Measurements from ENCODE around the gene DBH. TPM values are rescaled to one million over a fixed set of nuclear protein-coding genes. Genes with fewer than 3 reads are reported as not detected.

Gene DBH
- polyA plus RNA-seq, 1 donor (not counting 4 experiments of a cell fraction or from before 2014, with no cell fraction given), result not detected

- FAIRE-seq (no peak), DNase-seq (ENCODE audit: low read depth, low spot score) (no peak)
- H2AFZ ChIP-seq (ENCODE audit: control insufficient read depth, low read length), result no peak overlapping the region
- no peak overlapping the region for H3K4me3 ChIP-seq (ENCODE audit: control insufficient read depth in 2 of 3, extremely low read depth in 1 of 3, insufficient read depth in 2 of 3, low read depth in 1 of 3, low read length in 3 of 3)
- dilution Hi-C loops (cut with MboI; ENCODE audit: extremely low pct_ligation_motif_present, low sequenced_read_pairs), result no loop called here
- H3K27me3 ChIP-seq (ENCODE audit: control insufficient read depth, extremely low read depth, insufficient read depth, low read length), result peaks cover 69% of the 10 kb centered on the region
- no peaks in the 10 kb centered on the region for H3K79me2 ChIP-seq (ENCODE audit: control insufficient read depth, insufficient read depth, low read length)
- H3K9me1 ChIP-seq (ENCODE audit: control insufficient read depth, extremely low read depth, insufficient read depth, low read length), result no peaks in the 10 kb centered on the region
- H3K4me1 ChIP-seq (ENCODE audit: control insufficient read depth, extremely low read depth, insufficient read depth, low read length), result no peaks in the 10 kb centered on the region
- H4K20me1 ChIP-seq (ENCODE audit: control insufficient read depth, extremely low read depth, insufficient read depth, low read length), result no peaks in the 10 kb centered on the region
- no peaks in the 10 kb centered on the region for H3K36me3 ChIP-seq (ENCODE audit: control insufficient read depth in 2 of 2, extremely low read depth in 1 of 2, insufficient read depth in 2 of 2, low read length in 2 of 2)
- no peak overlapping the region for H3K27ac ChIP-seq (ENCODE audit: control insufficient read depth, insufficient read depth, low read length)
- H3K9me3 ChIP-seq (ENCODE audit: control insufficient read depth, low read depth, low read length), result no peaks in the 10 kb centered on the region
- no peak overlapping the region for H3K4me2 ChIP-seq (ENCODE audit: control insufficient read depth, extremely low read depth, insufficient read depth, low read depth, low read length)
- no peak overlapping the region for H3K9ac ChIP-seq (ENCODE audit: control insufficient read depth, extremely low read depth, insufficient read depth, low read length)
- TF ChIP-seq EZH2 (IDR thresholded peaks at IDR 0.05; ENCODE audit: low read length), result no peak
- TF ChIP-seq CTCF (optimal IDR thresholded peaks at IDR 0.05 in 1 of 3, IDR thresholded peaks at IDR 0.05 in 1 of 3, conservative IDR thresholded peaks at IDR 0.05 in 1 of 3; ENCODE audit: extremely low read depth in 1 of 3, insufficient read depth in 2 of 3, low read length in 3 of 3), result no peak
These were observed 27.3 kb upstream of the DBH start for GRCh38 chr9:133608889-133609288.

GRCh38 chr9:133609311-133610098 is 26.7 kb upstream of the DBH start, which contains the start of gene FAM163B:
Gene FAM163B, minus strand, starts transcription at chr9:133609389. Its CDS starts 29,166 bp downstream, at chr9:133580223.
- Histone ChIP-seq H3K79me2 (ENCODE audit: control insufficient read depth, insufficient read depth, low read length) (no peaks in the 10 kb centered on the region), H3K4me2 (ENCODE audit: control insufficient read depth, extremely low read depth, insufficient read depth, low read depth, low read length) (no peak within 1 kb of the TSS), H3K9me3 (ENCODE audit: control insufficient read depth, low read depth, low read length) (no peaks in the 10 kb centered on the region), H3K9me1 (ENCODE audit: control insufficient read depth, extremely low read depth, insufficient read depth, low read length) (no peaks in the 10 kb centered on the region), H3K27me3 (ENCODE audit: control insufficient read depth, extremely low read depth, insufficient read depth, low read length) (peaks cover 74% of the 10 kb centered on the region), H3K4me3 (ENCODE audit: control insufficient read depth in 2 of 3, extremely low read depth in 1 of 3, insufficient read depth in 2 of 3, low read depth in 1 of 3, low read length in 3 of 3) (no peak within 1 kb of the TSS), H3K36me3 (ENCODE audit: control insufficient read depth in 2 of 2, extremely low read depth in 1 of 2, insufficient read depth in 2 of 2, low read length in 2 of 2) (no peaks in the 10 kb centered on the region), H4K20me1 (ENCODE audit: control insufficient read depth, extremely low read depth, insufficient read depth, low read length) (no peaks in the 10 kb centered on the region), H2AFZ (ENCODE audit: control insufficient read depth, low read length) (no peak within 1 kb of the TSS), H3K27ac (ENCODE audit: control insufficient read depth, insufficient read depth, low read length) (no peak within 1 kb of the TSS), H3K4me1 (ENCODE audit: control insufficient read depth, extremely low read depth, insufficient read depth, low read length) (no peaks in the 10 kb centered on the region), H3K9ac (ENCODE audit: control insufficient read depth, extremely low read depth, insufficient read depth, low read length) (no peak within 1 kb of the TSS)
- FAIRE-seq (no peak), DNase-seq (ENCODE audit: low read depth, low spot score) (no peak)
- dilution Hi-C loops (cut with MboI; ENCODE audit: extremely low pct_ligation_motif_present, low sequenced_read_pairs), result no loop called here
- TF ChIP-seq CTCF (optimal IDR thresholded peaks at IDR 0.05 in 1 of 3, IDR thresholded peaks at IDR 0.05 in 1 of 3, conservative IDR thresholded peaks at IDR 0.05 in 1 of 3; ENCODE audit: extremely low read depth in 1 of 3, insufficient read depth in 2 of 3, low read length in 3 of 3) (no peak), EZH2 (IDR thresholded peaks at IDR 0.05; ENCODE audit: low read length) (no peak)

Data from keratinocyte (primary cell).